Muscle of leg (tissue), 11 donors: ENCODE results near the gene RB1. TPM values are rescaled to one million over a fixed set of nuclear protein-coding genes. Genes with fewer than 3 reads are reported as not detected.

Experiments
- DNase-seq: peaks from one replicate; pipeline ENCODE4 v3.0.0; 2013
- H3K27ac ChIP-seq: one replicate; pipeline ENCODE4 v1.5.1; 2013; ENCODE audit warnings: mild to moderate bottlenecking, low read length, control low read depth
- H3K27me3 ChIP-seq: one replicate; pipeline ENCODE4 v1.6.1; 2013; ENCODE audit warnings: low read length; ENCODE audit not compliant: control insufficient read depth, insufficient read depth
- H3K36me3 ChIP-seq: one replicate; pipeline ENCODE4 v1.6.1; 2013; ENCODE audit warnings: low read length; ENCODE audit not compliant: control insufficient read depth, insufficient read depth
- H3K4me1 ChIP-seq: one replicate; pipeline ENCODE4 v1.6.1; 2013; ENCODE audit warnings: low read length; ENCODE audit not compliant: control insufficient read depth, insufficient read depth
- H3K4me3 ChIP-seq: one replicate; pipeline ENCODE4 v1.5.1; 2013; ENCODE audit warnings: low read length, control low read depth
- H3K9me3 ChIP-seq: replicated peaks from 2 replicates; pipeline ENCODE4 v1.6.1; 2013; ENCODE audit warnings: low read depth, low read length; ENCODE audit not compliant: control insufficient read depth
- WGBS: methylation state at CpG from one replicate; pipeline ENCODE4 v1.1.5; 2013; ENCODE audit warnings: missing lambda C conversion rate; ENCODE audit not compliant: insufficient coverage; 5-methylcytosine and 5-hydroxymethylcytosine counted together
- polyA plus RNA-seq, 8 donors: library from polyadenylated mRNA; unstranded; fragments of 120-200 nt; gene quantifications; one replicate each; pipeline versions ENCODE4 v1.2.1 to v1.2.3, GENCODE V29; 2013; ENCODE audit warnings: inconsistent platforms in 1 of 8, low replicate concordance in 1 of 8; ENCODE audit not compliant: insufficient read length in 8 of 8, insufficient read depth in 1 of 8
- total RNA-seq: library from RNA; stranded (reverse); fragments of 120-200 nt; gene quantifications from one replicate; pipeline ENCODE4 v1.2.4, GENCODE V29; 2013

Gene RB1
- total and polyA plus RNA-seq, 9 donors = 45.0 to 60.3 (median 51.8) TPM

DNA sequence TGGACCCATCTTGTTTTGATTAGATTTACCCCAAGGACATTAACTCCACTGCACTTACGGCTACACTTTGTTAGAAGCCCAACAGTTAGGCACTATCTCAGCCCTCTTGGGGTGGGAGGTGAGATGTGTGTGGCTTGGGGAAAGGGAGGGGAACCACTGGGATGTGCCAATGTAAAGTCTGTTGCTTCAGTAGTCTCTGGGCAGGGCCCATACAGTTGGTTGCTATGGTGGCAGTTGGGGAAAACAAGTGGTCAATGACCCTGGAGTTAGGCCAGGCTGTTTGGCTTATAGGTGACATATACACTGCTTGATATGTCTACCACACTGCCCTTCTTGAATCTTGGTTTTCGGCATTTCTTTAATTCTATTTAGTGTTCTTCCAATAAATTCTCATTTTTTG lies 8.9 kb upstream of the RB1 start:
- WGBS = no CpG with 5 or more reads among the region's 2 CpGs
- Histone ChIP-seq H3K4me3 (no peak overlapping the region), H3K27ac (no peak overlapping the region)

DNA sequence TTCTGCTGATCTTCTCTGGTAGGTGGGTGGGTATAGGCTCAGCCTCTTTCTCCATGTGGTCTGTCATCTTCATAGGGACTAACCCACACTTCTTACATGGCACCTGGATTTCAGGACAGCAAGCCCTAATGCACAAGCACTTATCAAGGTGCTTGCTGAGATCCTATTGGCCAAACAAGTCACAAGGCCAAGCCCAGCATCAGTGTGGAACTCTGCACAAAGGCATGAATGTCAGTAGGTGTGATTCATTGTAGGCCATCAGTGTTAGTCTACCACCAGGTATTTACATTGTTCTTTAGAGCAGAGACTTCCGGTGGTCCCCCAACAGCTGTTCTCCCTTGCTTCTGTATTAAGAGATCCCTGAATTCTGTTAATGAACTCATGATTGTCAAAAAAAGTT lies 8.3 kb upstream of the RB1 start:
- no peaks in the 10 kb centered on the region for H3K9me3 ChIP-seq
- no CpG with 5 or more reads among the region's 1 CpG for WGBS
- H3K36me3 ChIP-seq = no peaks in the 10 kb centered on the region
- H3K27ac ChIP-seq = no peak overlapping the region
- H3K4me3 ChIP-seq = no peak overlapping the region
- no peaks in the 10 kb centered on the region for H3K4me1 ChIP-seq
- no peak for DNase-seq
- H3K27me3 ChIP-seq = no peaks in the 10 kb centered on the region

More for the DNA sequence above, 8.9 kb upstream of the RB1 start:
- H3K36me3 ChIP-seq = no peaks in the 10 kb centered on the region
- no peaks in the 10 kb centered on the region for H3K4me1 ChIP-seq
- no peaks in the 10 kb centered on the region for H3K27me3 ChIP-seq
- no peak for DNase-seq
- no peaks in the 10 kb centered on the region for H3K9me3 ChIP-seq

DNA sequence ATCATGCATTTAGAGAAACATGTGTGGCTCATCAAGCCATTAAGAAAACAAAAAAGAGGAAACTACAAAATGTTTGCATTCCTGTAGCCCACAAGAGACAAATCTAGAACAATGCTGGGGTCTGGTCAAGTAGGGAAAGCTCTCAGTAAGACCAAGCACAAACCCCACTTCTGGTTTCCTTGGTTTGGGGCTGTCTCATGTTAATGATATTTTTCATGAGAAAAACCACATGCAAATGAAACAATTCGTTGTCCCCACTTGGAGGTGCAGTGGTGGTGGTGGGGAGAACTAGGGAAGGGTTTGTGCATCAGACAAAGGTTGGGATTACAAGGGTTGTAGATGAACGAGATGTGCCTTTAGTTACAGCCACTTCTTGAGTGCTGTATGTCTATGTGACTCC lies 7.0 kb upstream of the RB1 start:
- 20% methylated on average over 1 of the region's 2 CpGs for WGBS
- Histone ChIP-seq H3K27me3 (no peaks in the 10 kb centered on the region), H3K9me3 (no peaks in the 10 kb centered on the region), H3K36me3 (no peaks in the 10 kb centered on the region), H3K27ac (no peak overlapping the region), H3K4me1 (no peaks in the 10 kb centered on the region), H3K4me3 (no peak overlapping the region)
- no peak for DNase-seq

DNA sequence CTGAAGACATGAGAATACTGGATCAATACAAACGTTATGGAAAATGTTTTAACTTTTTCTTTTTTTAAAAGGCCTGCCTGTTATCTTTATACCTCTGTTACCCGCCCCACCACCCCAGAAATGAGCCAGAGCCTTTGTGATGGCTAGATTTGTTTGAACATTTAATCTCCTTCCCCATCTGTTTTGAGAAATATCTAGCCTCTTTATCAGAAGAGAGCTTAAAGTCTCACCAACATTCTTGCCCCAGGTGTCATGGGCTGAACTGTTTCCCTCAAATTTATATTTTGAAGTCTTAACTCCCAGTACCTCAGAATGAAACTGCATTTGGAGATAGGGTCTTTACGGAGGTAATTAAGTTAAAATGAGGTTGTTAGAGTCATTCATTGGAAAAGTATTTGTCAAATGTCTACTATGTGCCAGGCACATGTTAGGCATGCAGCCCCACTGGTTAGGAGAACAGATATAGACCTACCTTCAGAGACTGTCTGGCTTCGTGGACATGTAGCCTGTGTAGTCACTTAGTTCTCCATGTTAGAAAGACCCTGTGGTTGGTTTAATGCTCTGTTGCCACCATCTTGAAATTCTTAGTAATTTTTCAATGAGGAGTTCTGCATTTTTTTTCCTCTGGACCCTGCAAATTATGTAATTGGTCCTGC lies 6.3 kb upstream of the RB1 start:
- no peaks in the 10 kb centered on the region for H3K36me3 ChIP-seq
- DNase-seq = no peak
- no CpG with 5 or more reads among the region's 4 CpGs for WGBS
- no peaks in the 10 kb centered on the region for H3K4me1 ChIP-seq
- no peaks in the 10 kb centered on the region for H3K27me3 ChIP-seq
- H3K4me3 ChIP-seq = no peak overlapping the region
- no peak overlapping the region for H3K27ac ChIP-seq
- no peaks in the 10 kb centered on the region for H3K9me3 ChIP-seq

DNA sequence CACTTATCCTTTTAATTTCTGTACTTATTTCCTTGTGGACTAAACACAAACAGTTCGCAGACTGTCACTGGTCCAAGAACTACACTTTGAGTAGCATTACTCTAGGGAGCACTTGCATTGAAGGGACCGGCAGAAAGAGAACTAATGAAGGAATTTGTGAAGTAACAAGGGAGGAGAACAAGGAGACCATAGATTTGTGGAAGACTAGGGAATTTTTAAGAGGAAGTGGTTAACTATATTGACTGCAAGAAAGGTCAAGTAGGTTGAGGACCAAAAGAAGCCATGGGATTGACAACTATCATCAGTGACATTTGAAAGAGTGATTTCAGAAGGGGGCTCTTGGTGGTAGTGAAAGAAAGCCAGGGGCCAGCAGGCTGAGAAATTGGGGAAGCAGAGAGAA lies 4.0 kb upstream of the RB1 start:
- WGBS = no CpG with 5 or more reads among the region's 2 CpGs
- no peaks in the 10 kb centered on the region for H3K4me1 ChIP-seq
- no peaks in the 10 kb centered on the region for H3K27me3 ChIP-seq
- H3K36me3 ChIP-seq = no peaks in the 10 kb centered on the region
- no peaks in the 10 kb centered on the region for H3K9me3 ChIP-seq
- DNase-seq = no peak
- no peak overlapping the region for H3K27ac ChIP-seq
- no peak overlapping the region for H3K4me3 ChIP-seq

DNA sequence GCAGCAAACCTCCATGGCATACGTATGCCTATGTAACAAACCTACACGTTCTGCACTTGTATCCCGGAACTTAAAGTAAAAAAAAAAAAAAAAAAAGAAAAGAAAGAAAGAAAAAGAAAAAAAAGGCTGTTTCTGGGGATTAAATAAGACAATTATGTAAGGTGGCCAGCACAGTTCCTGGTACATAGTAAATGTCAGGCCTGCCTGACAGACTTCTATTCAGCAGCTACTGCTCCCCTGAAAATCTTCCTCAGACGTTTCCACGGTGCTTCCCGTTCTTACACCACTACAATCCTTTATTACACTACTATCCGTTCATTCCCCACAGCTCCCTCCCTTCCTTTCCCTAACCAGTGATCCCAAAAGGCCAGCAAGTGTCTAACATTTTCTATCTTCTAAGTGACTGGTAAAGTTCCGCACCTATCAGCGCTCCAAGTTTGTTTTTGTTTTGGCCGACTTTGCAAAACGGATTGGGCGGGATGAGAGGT lies 636 bp upstream of the RB1 start:
- Histone ChIP-seq H3K36me3 (no peaks in the 10 kb centered on the region), H3K9me3 (no peaks in the 10 kb centered on the region), H3K4me1 (peaks cover 6% of the 10 kb centered on the region), H3K27ac (peak overlapping the region; percentile 99), H3K4me3 (peak overlapping the region; percentile 69), H3K27me3 (no peaks in the 10 kb centered on the region)
- WGBS = 0% methylated on average over 7 of the region's 12 CpGs
- DNase-seq = peak; percentile 83

DNA sequence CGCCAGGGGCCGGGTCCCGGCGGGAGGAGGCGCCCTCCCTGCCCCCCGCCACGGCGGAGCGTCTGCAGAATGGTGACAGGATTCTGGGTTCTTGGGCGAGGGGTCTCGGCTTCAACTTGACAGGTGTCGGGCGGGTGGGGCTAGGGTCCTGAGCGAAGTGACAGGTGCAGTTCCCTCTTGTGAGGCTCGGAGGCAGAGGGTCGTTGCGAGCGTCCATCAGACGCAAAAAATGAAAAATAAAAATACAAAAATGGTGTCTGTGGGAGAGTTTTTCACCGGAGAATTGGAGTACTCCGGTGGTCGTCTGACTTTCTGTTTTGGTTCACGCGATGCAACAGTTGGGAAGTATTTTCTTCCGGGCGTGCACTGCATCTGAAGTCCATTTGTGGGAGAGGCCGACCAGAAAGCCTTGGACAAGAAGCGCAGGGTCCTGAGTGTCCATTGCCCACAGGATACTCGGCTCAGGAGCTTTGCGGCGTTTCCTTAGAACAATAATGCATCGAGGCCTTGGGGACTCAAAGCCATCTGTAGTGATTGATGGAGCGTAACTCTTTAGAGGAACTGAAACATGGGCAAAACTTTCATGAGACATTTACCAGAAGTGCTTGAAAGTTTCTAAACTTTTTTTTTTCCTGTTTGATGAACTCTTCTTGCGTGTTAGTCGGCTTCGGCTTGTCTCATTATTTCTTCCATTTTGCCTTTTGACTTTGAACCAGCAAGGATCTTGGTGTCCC lies 759 bp downstream of the RB1 start:
- peak overlapping the region; percentile 99 for H3K27ac ChIP-seq
- DNase-seq = peak; percentile 85
- no peaks in the 10 kb centered on the region for H3K9me3 ChIP-seq

DNA sequence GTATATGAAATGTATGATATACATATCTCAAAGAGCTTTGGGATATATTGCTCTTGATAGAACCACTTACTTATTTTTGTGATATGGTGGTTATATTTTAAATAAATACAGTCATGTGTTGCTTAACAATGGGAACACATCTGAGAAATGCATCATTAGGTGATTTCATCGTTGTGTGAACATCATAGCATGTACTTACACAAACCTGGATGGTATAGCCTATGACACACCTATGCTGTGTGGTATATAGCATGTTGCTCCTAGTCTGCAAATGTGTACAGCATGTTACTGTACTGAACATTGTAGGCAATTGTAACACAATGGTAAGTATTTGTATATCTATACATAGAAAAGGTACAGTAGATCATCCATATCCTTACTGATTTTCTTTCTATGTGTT lies 7.7 kb downstream of the RB1 start:
- no peaks in the 10 kb centered on the region for H3K9me3 ChIP-seq
- no peak for DNase-seq
- H3K4me1 ChIP-seq = no peaks in the 10 kb centered on the region
- no CpG with 5 or more reads among the region's 1 CpG for WGBS
- no peak overlapping the region for H3K4me3 ChIP-seq
- peaks cover 5% of the 10 kb centered on the region for H3K36me3 ChIP-seq
- H3K27ac ChIP-seq = no peak overlapping the region
- H3K27me3 ChIP-seq = no peaks in the 10 kb centered on the region

More for the DNA sequence above, 759 bp downstream of the RB1 start:
- Histone ChIP-seq H3K4me1 (peaks cover 6% of the 10 kb centered on the region), H3K36me3 (peaks cover 2% of the 10 kb centered on the region), H3K4me3 (peak overlapping the region; percentile 69), H3K27me3 (no peaks in the 10 kb centered on the region)
- WGBS = under 1% methylated on average over 29 of the region's 36 CpGs

DNA sequence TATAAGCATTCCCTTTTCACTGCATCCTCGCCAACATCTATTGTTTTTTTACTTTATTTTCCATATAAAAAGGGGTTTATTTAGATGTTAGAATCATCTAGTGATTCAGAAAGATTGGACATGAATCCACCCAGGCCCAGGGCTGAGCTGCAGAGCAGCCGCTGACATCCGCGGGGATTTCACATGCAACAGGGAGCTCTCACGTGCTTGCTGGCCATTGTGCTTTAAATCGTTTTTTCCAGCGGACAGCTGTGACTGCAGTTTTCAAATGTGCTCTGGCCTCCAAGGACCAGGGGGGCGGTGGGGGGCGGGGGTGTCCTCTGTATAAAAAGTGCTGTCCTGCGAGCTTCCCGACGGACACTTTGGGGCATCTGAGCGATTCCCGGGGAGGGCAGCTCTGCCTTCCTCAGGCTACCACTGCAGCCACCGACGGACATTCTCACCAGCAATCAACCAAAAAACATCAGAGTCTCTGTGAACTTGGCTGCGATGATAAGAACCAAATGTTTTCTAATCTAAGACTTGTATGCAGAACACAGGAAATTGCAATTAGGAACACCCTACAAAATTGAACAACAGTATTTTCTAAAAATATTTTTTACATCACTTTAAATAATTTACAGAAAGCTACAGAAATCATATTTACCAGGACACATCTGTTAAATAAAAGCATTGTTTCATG lies 12.6 kb downstream of the RB1 start:
- Histone ChIP-seq H3K27ac (peak overlapping the region; percentile 45), H3K36me3 (peaks cover 14% of the 10 kb centered on the region), H3K27me3 (peaks cover 27% of the 10 kb centered on the region), H3K9me3 (peaks cover 24% of the 10 kb centered on the region), H3K4me1 (peaks cover 12% of the 10 kb centered on the region), H3K4me3 (no peak overlapping the region)
- DNase-seq = peak; percentile 51
- 59% methylated on average over 11 of the region's 17 CpGs for WGBS

DNA sequence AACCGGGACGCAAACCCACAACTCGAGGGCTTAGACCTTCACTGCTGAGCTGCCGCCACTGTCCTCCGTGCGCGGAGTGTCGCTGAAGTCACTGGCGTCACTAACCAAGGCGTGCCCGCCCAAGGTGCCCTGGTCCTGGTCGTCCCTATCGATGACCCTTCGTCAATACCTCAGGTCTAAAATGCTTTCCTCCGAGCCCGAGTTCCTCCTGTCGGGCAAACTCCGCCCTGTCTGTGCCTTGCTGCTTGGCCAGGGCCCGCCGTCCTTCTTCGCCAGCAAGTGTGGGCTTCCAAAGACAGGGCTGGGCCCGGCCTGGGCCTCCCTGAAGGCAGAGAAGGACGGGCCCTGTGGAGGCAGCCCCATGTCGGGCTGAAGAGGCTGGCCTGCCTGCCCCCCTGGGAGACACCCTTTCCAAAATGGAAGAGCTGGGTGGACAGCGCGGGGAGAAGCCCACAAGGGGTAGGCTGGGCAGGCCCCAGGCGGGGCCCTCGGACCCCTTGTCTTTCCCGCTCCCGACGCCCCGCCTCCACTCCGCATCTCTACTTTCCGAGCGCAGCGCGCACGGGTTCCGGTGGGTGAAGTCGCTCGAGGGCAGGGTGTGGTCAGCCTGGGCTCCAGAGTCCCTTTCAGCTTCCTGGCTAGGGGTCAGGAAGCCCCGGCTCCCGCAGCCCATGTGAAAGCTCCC lies 13.4 kb downstream of the RB1 start:
- Histone ChIP-seq H3K27me3 (peaks cover 27% of the 10 kb centered on the region), H3K27ac (no peak overlapping the region), H3K4me3 (no peak overlapping the region), H3K36me3 (peaks cover 14% of the 10 kb centered on the region), H3K9me3 (peaks cover 28% of the 10 kb centered on the region), H3K4me1 (peaks cover 12% of the 10 kb centered on the region)
- DNase-seq = no peak
- WGBS = 70% methylated on average over 43 of the region's 43 CpGs
